ENCODE data around the gene PIK3C2G. TPM values are rescaled to one million over a fixed set of nuclear protein-coding genes. Genes with fewer than 3 reads are reported as not detected.

PIK3C2G gene, protein sequence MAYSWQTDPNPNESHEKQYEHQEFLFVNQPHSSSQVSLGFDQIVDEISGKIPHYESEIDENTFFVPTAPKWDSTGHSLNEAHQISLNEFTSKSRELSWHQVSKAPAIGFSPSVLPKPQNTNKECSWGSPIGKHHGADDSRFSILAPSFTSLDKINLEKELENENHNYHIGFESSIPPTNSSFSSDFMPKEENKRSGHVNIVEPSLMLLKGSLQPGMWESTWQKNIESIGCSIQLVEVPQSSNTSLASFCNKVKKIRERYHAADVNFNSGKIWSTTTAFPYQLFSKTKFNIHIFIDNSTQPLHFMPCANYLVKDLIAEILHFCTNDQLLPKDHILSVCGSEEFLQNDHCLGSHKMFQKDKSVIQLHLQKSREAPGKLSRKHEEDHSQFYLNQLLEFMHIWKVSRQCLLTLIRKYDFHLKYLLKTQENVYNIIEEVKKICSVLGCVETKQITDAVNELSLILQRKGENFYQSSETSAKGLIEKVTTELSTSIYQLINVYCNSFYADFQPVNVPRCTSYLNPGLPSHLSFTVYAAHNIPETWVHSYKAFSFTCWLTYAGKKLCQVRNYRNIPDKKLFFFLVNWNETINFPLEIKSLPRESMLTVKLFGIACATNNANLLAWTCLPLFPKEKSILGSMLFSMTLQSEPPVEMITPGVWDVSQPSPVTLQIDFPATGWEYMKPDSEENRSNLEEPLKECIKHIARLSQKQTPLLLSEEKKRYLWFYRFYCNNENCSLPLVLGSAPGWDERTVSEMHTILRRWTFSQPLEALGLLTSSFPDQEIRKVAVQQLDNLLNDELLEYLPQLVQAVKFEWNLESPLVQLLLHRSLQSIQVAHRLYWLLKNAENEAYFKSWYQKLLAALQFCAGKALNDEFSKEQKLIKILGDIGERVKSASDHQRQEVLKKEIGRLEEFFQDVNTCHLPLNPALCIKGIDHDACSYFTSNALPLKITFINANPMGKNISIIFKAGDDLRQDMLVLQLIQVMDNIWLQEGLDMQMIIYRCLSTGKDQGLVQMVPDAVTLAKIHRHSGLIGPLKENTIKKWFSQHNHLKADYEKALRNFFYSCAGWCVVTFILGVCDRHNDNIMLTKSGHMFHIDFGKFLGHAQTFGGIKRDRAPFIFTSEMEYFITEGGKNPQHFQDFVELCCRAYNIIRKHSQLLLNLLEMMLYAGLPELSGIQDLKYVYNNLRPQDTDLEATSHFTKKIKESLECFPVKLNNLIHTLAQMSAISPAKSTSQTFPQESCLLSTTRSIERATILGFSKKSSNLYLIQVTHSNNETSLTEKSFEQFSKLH (N-terminal part only)
- 10 to 100 TPM; 23.6 to 80.5 (median 37.1) TPM for total RNA-seq

- no peaks in the 10 kb centered on the region for H3K36me3 ChIP-seq
- DNase-seq (ENCODE audit: low spot score in 2 of 2): no peak
- TF ChIP-seq CTCF (IDR thresholded peaks at IDR 0.05) (no peak), POLR2AphosphoS5 (IDR thresholded peaks at IDR 0.05) (peak in 1 of 3 donors; percentile 57), POLR2A (IDR thresholded peaks at IDR 0.05) (no peak), EP300 (IDR thresholded peaks at IDR 0.05) (no peak)
- H3K9me3 ChIP-seq: no peaks in the 10 kb centered on the region
- peak within 1 kb of the TSS; percentile 40 for H3K4me3 ChIP-seq
- peak within 1 kb of the TSS; percentile 80 for H3K27ac ChIP-seq
- H3K4me1 ChIP-seq: peaks cover 13% of the 10 kb centered on the region
- H3K27me3 ChIP-seq: no peaks in the 10 kb centered on the region
- 50% methylated on average over 7 of the region's 7 CpGs for WGBS
These were observed at the start of gene PIK3C2G for GRCh38 chr12:18261273-18261672. PIK3C2G (plus strand) TSS chr12:18261518; CDS start chr12:18282082, 20,564 bp downstream.

GRCh38 chr12:18217966-18218365 lies 43.4 kb upstream of the PIK3C2G start:
- DNase-seq (ENCODE audit: low spot score in 2 of 2): no peak
- Histone ChIP-seq H3K4me1 (no peaks in the 10 kb centered on the region), H3K27ac (no peak overlapping the region), H3K4me3 (no peak overlapping the region), H3K9me3 (no peaks in the 10 kb centered on the region), H3K36me3 (no peaks in the 10 kb centered on the region), H3K27me3 (no peaks in the 10 kb centered on the region)
- TF ChIP-seq POLR2A (IDR thresholded peaks at IDR 0.05) (no peak), CTCF (IDR thresholded peaks at IDR 0.05) (no peak), EP300 (IDR thresholded peaks at IDR 0.05) (no peak), POLR2AphosphoS5 (IDR thresholded peaks at IDR 0.05) (no peak)
- 88% methylated on average over 1 of the region's 1 CpG for WGBS

- DNase-seq (ENCODE audit: low spot score in 2 of 2): no peak
- Histone ChIP-seq H3K4me1 (no peaks in the 10 kb centered on the region), H3K27me3 (no peaks in the 10 kb centered on the region), H3K27ac (no peak overlapping the region), H3K4me3 (no peak overlapping the region), H3K36me3 (no peaks in the 10 kb centered on the region), H3K9me3 (no peaks in the 10 kb centered on the region)
- no peak for TF ChIP-seq POLR2AphosphoS5 (IDR thresholded peaks at IDR 0.05)
- TF ChIP-seq CTCF (IDR thresholded peaks at IDR 0.05): no peak
- no peak for TF ChIP-seq EP300 (IDR thresholded peaks at IDR 0.05)
- no peak for TF ChIP-seq POLR2A (IDR thresholded peaks at IDR 0.05)
- WGBS: 70% methylated on average over 4 of the region's 4 CpGs
These were observed 39.6 kb upstream of the PIK3C2G start for GRCh38 chr12:18221726-18222125.

DNA sequence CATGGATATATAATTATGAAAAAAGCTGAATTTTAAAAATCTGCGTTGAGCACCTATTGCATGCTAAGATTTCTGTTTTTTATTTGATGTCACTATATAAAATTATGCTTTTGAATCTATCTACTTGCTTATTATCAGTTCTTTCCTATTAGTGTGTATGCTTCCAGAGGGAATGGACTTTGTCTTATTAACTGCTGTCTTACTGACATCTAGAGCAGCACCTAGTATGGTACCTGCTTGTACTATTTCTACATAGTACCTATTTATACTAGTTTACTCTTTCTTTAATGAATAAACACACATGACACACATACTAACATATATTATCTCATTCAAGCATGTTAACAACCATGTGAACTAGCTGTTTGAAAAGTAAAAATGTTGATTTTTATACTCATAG lies 38.6 kb upstream of the PIK3C2G start:
- no peak overlapping the region for H3K27ac ChIP-seq
- no peak for DNase-seq (ENCODE audit: low spot score in 2 of 2)
- 96% methylated on average over 1 of the region's 1 CpG for WGBS
- no peaks in the 10 kb centered on the region for H3K27me3 ChIP-seq
- no peak for TF ChIP-seq POLR2AphosphoS5 (IDR thresholded peaks at IDR 0.05)
- no peak for TF ChIP-seq EP300 (IDR thresholded peaks at IDR 0.05)
- TF ChIP-seq CTCF (IDR thresholded peaks at IDR 0.05): no peak
- no peak for TF ChIP-seq POLR2A (IDR thresholded peaks at IDR 0.05)
- no peaks in the 10 kb centered on the region for H3K36me3 ChIP-seq
- H3K4me1 ChIP-seq: no peaks in the 10 kb centered on the region
- no peak overlapping the region for H3K4me3 ChIP-seq
- no peaks in the 10 kb centered on the region for H3K9me3 ChIP-seq
